GM21576 (cell line): ENCODE measurements around the gene ADRM1.

Source experiments
- ATAC-seq: cut with Tn5 transposase; IDR thresholded peaks from one replicate; pipeline ENCODE4 v1.9.1; 2021; ENCODE audit warnings: mild to moderate bottlenecking, moderate library complexity; ENCODE audit not compliant: unreplicated experiment

Gene ADRM1

DNA sequence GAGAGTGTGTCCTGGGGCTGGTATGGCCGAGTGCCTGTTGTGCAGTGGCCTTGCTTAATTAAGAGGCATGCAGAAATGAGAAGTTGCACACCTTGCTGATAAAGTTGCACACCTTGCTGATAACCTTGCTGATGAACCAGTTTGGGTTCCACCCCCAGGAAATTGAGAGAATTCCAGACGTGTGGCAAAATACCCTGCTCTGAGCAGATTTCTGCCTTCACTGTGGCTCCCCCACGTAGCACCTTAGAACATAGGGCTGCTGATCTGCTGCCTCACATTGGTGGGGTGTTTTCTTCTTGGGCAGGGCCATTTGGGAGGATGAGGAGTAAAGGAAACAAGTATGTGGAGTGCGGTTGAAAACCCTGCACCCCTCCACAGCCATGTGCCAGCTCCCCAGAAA lies 22.5 kb upstream of the ADRM1 start:
- no peak for ATAC-seq

DNA sequence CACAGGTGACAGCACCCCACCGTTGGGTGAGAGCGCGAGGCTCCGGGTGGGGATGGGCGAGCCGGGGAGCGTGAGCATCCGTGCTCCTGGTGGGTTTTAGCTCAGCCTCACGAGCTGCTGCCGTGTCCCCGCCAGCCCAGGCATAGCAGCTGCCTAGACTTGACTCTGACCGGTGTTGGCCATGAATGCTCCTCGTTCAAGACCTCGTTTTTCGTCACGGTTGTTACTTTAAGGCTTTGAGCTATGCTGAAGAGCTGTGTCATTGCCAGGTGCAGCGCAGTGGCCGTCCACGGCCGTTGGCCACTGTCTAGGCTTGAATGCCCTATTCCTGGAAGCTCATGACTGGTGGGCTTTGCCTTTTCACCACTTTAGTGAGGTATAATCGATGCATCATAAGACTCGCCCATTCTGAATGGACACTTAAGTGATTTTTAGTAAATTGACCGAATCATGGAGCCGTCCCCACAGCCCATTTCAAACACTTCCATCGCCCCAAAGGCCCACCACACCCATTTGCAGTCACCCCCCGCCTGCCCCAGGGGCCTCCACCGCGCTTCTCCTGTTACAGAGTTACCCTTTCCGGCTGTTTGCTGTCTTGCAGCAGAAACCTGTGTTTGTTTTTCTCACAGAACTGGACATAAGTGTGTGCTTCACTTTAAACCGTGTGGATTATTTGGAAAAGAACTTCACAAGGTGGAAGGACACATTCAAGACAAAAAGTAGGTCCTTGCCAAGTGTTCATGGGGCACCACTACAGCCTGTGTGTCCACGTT lies 21.4 kb upstream of the ADRM1 start:
- ATAC-seq: no peak

DNA sequence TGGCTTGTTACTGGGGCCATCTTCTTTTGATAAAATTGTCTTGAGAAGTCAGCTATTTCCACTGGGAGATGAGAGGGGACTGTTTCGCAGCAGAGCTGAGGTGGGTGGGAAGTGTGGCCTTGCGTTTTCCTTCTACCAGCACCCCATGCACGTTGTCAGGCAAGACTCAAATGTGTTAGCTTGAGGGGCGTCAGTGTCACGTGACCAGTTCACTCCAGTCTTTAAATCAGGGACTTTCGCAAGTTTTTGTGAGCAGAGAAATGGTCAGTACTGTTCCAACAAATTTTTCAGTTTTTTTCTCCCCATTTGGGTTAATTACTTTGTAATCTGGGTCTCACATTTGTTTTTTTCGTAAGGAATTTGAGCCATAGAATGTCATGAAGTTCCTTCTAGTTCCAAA lies 20.7 kb upstream of the ADRM1 start:
- no peak for ATAC-seq

DNA sequence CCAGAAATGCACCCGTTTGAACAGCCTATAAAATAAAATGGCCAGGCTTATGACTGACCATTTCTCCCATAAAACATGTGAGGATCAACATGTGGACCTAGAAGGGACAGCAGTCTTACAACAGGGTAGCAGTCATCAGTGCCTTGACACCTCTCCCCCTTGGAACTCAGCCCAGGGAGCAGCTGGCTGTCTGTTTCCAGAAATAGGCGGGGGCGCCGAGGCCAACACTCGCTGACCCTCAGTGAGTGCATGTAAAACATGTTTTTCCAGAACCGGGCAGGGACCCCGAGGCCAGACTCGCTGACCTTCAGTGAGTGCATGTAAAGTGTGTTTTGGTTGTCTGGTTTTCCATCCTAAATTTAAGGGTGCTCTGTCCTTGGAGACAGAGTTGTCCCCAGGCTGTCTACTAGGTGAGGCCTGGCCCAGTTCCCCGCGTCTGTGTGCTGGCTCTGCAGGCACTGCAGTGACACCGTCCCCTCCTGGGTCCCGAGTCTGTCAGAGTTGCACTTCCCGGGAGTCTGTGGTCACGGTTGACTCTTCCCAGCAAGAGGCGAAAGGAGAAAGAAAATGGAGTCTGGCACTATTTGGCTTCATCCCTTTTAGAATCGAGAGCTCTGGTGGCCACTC lies 19.8 kb upstream of the ADRM1 start:
- ATAC-seq: no peak

DNA sequence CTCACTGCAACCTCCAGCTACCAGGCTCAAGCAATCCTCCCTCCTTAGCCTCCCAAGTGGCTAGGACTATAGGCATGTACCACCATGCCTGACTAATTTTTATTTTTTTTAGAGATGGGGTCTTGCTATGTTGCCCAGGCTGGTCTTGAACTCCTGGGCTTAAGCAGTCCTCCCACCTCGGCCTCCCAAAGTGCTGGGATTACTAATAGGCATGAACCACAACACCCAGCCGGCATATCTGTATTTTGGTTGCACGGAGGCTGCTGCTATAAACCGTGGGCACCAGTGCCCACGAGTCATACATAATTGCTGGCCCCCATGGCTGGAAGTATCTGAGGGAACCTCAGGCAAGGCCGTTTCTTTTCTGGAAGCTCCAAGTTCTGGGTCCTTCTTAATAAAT lies 18.3 kb upstream of the ADRM1 start:
- ATAC-seq: no peak

DNA sequence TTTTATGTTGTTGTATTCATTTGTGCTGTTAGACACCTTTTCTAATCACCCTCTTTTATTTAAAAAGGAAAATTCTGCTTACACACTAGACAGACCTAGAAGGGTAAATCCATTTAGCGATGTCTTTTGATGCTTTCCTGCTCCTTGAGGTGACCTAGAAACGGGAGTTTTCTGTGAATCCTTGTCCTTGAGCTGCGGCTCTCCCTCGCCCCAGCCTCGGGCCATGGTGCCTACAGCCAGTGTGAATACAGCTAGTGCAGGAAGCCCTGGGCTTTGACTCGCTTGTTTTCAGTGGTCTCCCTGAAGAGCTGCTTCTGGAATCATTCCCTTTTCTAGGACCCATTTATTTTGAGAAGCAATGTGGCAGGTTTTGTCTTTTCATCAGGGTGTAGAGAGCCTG lies 17.6 kb upstream of the ADRM1 start:
- ATAC-seq: no peak

DNA sequence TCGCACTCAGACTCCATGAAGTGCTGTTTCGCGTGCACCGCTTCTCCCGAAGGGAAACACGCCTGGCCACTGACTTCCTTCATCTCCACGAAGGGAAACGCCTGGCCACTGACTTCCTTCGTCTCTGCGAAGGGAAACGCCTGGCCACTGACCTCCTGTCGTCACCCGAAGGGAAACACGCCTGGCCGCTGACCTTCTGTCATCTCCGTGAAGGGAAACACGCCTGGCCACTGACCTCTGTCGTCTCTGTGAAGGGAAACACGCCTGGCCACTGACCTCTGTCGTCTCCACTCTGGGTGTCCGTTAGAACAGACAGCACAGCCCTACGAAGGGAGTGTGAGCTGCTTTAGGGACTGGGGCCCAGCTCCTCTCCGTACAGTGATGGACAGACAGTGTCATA lies 17.1 kb upstream of the ADRM1 start:
- no peak for ATAC-seq

DNA sequence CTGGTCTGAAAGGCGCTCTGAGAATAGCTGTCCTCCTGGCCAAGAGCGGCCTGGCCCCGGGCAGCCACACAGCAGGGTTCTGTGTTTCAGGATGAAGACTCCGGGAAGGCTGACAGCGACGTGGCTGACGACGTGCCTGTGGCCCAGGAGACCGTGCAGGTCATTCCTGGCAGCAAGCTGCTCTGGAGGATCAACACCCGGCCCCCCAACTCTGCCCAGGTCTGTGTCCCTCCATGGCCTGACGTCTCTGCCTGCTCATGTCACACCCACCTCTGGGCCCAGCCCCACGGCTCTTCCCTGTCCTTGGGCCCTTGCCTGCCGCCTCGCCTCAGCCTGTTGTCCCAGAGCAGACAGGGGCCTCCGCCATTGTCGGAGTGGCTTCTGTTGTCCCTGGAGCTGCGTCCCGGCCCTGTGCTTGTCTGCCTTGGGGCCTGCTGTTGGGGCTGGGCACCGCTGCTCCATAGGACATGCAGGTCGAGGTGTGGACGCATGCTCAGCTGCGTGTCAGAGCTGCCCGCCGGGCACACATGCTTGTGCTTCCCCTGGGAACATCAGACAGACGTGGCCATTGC lies 16.2 kb upstream of the ADRM1 start:
- ATAC-seq: no peak

DNA sequence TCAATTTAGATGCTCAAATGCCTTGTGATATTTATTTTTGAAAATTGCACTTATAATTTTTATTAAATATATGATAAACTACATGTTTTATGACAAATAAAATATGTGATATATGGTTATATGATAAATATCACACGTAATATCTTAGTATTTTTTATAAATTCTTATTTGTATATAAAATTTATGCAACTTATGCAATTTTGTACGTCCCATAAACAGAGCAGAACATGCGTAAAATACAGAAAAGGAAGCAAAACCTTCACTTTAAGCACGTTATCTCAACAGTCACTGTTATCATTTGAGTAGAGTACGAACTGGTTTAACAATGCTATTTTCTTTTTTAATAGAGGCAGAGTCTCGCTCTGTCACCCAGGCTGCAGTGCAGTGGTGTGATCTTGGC lies 15.7 kb upstream of the ADRM1 start:
- ATAC-seq: no peak

DNA sequence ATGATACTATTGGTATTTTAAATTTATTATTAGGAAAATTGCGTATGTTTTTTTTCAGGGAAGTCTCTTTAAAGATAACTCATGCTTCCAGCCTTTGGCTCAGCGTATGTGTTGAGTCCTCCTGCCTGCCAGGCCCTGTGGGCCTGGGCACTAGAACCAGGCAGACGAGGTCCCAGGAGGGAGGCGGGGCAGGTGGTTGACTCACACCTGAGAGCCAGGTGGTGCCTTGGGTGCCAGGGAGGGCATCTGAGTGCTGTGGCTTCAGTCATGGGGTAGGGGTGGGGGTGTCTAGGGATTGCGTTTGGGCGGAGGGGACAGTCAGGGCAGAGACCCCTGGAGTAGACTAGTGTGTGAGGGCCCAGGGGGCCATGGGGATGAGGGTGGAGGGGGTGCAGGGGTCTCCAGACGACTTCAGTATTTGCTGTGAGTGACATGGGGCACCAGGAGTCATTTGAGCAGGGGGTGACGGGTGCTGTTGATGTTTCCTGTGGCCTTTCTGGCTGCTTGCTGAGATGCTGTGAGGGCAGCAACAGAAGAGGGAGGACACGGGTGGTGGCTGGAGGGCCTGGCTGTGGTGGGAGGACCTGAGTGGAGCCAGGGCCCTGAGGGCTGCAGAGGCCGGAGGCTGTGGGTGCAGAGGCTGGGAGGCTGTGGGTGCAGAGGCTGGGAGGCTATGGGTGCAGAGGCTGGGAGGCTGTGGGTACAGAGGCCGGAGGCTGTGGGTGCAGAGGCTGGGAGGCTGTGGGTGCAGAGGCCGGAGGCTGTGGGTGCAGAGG lies 14.8 kb upstream of the ADRM1 start:
- ATAC-seq: no peak

DNA sequence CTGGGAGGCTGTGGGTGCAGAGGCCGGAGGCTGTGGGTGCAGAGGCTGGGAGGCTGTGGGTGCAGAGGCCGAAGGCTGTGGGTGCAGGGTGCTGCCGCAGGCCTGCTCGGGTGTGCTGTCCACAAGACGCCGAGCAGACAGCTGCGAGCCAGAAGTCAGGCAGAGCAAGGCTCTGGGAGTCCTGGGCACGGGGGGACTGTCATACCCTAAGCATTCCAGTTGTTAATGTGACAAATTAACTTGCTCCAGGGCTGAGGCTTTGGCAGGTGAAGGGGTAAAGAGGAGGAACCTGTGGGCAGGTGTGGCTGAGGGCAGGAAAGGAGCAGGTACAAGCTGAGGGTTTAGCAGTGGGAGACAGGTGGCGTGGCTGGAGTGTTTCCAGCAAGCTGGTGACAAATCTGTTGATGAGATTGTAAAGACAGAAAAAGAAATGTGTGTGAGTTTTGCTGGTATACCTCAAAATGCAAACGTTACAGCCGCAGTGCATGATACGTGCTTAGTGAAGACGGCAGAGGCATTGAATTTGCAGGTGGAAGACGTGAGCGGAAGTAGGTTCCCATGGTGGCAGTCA lies 14.2 kb upstream of the ADRM1 start:
- ATAC-seq: no peak

DNA sequence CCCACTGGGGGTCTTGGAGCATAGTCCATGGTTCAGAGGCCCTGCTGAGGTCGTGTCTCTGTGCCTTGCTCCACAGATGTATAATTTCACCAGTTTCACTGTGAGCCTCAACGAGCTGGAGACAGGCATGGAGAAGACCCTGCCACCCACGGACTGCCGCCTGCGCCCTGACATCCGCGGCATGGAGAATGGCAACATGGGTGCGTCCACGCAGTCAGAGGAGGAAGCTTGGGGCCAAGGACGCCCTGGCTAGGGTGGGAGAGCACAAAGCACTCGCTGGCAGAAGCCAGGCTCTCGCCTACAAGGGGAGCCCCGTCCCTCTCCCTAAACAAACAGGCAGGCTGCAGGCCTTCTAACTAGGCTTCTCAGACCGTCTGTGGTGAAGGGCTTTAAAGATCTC lies 13.7 kb upstream of the ADRM1 start:
- no peak for ATAC-seq

DNA sequence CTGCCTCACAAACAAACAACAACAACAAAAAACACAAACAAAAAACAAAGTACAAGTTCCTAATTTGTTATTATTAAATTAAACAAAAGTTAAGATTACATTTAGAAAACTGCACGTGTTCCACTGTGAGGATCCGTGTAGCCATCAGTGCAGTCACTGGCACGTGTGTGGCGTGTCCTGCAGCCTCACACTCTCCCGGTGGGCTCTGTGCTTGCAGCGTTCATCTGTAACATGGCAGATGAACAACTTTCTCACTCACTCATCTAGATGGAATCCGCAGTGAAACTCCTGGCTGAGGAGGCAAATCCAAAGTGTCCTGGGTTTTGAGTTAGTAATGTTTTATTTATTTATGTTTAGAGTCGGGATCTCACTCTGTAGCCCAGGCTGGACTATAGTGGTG lies 12.9 kb upstream of the ADRM1 start:
- ATAC-seq: no peak

DNA sequence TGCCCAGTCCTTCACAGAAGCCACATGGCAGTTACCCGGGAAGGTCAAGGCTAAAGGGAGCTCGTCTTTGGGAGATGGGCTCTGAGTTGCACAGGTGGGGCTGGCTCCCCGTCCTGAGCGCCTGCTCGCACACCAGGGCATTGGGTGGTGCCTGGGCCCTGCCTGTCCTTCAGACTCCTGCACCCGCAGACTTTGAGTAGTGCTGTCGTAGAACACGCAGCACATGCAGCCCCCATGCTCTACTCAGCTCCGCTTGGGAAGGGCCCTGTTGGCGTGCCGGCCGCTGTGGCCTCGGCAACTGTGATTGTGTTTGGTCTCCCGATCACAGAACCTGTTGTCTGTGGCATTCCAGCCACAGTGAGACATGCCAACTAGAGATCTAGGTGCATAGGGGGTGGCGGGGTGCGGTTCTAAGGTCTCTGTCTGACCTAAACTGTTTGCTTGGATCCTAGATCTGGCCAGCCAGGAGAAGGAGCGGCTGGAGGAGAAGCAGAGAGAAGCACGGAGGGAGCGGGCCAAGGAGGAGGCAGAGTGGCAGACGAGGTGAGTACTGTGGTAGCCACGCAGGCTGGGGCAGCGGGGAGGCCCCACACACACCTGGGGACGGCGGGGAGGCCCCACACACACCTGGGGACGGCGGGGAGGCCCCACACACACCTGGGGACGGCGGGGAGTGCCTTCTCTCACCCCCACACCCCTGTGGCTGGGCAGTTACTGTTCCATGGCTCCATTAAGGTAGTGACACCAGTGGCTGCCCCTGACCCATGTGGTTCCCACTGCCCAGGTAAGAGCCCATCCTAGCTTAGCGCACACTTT lies 11.3 kb upstream of the ADRM1 start:
- no peak for ATAC-seq

DNA sequence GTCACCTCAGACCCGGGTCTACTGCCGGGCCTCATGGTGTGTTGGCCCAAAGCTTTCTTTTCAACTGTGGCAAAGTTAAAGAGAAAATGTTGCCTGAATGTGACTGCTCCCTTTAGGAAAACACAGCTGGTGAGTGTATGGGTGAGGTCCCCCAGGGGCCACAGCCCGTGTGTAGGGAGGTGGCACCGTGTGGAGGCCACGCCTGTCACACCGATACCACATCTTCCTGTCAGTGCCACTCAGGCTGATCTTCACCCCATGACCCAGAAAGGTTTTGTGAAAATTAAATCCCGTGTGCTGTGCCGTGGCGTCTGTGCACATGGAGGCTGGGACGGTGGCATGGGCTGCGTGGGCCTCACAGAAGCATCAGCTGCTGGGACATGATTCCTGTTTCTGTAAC lies 10.7 kb upstream of the ADRM1 start:
- no peak for ATAC-seq

DNA sequence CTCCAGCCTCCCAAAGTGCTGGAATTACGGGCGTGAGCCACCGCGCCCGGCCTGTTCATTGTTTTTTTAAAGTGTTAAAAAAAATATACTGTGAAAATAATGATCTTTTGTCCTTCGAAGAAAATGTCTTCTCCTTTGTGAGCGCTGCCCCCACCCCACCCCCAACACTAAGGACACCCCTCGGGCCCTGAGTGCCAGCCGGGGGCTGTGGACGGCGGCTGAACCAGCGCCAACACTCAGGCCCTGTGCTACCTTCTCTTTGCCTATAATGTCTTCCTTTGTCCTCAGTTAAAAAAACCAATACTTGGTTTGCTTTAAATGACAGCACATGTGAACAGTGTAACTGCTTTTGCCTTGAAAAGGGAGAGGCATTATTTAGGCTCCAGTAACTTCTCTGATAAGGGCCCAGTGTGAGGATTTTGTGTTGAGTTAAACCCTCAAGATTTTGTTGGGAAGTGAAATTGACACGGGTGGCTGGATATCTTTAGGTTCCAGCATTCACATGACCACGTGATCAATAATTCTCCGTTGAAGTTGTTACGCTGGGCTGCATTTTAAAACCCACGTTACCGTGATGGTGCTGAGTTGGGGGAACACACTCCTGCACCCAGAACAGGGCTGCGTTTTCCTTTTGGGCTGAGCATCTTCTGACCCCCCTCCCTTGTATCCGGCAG lies 9.5 kb upstream of the ADRM1 start:
- ATAC-seq: no peak

DNA sequence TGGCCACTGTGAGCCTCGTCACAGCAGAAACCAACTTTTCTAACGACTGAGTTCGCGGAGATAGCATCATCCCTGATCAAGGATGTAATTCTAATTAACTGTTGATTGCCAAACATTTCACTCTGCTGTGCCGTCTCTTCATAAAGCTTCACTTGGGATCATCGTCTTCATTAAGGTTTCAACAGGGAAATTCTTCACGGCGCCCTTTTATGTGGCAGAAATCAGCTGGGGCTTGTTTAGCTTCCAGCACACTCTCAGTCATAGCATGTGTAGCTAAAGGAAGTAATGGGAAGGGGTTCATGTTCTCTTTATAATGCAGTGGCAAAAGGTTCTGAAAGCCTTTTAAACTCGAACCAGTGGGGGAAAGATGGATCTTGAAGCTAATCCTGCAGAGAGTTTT lies 8.9 kb upstream of the ADRM1 start:
- no peak for ATAC-seq

DNA sequence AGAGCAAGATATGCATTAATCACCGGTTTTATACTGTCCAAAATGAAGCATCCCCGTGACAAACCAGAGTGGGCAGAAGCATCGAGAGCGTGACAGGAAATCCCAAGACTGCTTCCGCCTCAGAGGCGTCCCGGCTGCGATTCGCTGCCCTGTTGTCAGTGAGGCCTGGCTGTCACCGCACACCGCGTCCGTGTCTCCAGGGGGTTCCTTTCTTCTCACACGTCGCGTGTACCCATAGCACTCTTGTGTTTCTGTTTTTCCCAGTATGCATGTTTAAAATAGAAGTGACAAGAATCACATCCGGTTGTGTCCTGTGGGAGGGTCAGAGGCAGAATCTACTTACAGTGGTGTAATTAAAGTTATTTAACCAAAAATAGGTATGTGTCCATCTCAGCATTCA lies 8.3 kb upstream of the ADRM1 start:
- ATAC-seq: no peak

DNA sequence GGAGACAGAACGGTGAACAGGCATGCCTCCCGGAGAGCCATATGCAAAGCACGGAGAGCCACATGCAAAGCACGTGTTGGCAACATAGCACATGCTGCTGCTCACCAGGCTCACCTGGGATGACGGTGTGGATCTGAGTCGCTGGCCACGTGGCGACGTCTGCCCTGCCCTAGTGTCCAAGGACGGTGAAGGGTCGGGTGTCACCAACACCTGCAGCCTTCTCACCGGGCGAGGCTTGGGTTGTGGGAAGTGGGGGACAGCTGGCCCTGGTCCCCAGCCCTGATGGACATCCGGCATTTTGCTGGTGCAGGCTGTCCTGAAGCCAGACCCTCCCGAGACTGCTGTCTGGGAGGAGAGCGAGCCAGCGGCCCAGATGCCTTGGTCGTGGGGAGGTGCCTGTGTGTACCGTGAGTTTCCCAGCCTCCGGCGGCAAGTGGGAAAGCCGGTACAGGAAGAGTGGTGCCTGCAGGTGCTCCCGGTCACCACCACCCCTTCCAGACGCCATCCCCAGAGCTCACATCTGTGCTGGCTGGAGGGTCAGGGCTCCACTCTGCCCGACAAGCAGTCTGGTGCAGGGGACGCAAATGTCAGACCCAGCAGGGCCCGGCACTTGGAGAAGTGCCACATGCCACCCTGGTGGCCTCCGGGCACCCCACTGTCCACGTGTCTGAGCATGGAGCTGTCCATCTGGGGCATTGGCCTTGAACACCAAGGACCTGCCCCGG lies 5.9 kb upstream of the ADRM1 start:
- ATAC-seq: no peak
